ENCODE data around the gene ARHGDIA. TPM values are rescaled to one million over a fixed set of nuclear protein-coding genes. Genes with fewer than 3 reads are reported as not detected.

ARHGDIA gene
- total and polyA plus RNA-seq, 2 of the 8 experiments (the other 6 are each of a cell fraction or from before 2014, with no cell fraction given), result 62.4 to 217 TPM

DNA sequence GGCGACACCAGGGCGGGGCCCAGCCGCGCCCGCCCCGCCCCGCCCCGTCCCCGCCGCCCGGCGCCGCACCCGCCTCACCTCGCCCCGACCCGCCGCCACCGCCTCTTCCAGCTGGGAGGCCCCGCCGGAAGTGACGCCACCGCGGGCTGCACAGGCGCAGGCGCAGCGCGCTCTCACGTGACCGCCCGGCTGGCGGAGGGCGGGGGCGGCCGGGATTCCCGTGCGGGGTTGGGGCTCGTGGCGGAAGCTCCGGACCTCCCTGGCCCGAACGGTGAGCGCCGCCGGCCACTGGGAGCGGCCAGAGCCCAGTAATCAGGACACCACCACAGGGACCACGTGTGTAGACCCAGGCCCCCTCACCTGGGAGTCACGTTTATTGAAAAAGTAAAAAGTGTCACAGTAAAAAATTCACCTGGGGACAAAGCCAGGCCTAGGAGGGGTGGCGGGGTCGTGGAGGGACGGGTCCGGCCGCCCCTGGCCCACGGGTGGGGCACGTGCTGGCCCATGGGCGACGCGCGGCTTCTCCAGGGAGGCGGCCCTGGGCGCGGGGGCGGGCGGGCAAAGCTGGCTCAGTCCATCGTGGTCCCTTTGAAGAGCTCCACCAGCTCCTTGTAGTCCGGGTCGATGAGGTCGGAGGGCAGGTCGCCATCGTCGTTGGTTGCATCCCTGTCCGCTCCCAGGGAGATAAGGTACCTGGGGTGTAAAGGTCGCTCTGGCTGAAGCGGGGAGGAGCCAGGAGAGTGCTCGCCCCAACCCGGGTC is 37.8 kb downstream of the ARHGDIA start, which contains the start of gene MCRIP1 (continued):
- TF ChIP-seq, protein P1, sequence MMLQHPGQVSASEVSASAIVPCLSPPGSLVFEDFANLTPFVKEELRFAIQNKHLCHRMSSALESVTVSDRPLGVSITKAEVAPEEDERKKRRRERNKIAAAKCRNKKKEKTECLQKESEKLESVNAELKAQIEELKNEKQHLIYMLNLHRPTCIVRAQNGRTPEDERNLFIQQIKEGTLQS (IDR thresholded peaks at IDR 0.05; ENCODE audit: insufficient read depth, low read depth, low read length), result peak; percentile 85
- TF ChIP-seq SRF (IDR thresholded peaks at IDR 0.05; ENCODE audit: low read depth, low read length) (no peak), SIN3A (conservative IDR thresholded peaks at IDR 0.05 in 1 of 2, IDR thresholded peaks at IDR 0.05 in 1 of 2; ENCODE audit: low read depth in 1 of 2, low read length in 2 of 2) (0 out of 4 replicates have a peak, but pooled peaks of 1 of the 2 experiments have one; percentile 23), TEAD4 (IDR thresholded peaks at IDR 0.05; ENCODE audit: low read depth, low read length) (no peak), GABPA (IDR thresholded peaks at IDR 0.05; ENCODE audit: borderline replicate concordance, insufficient read depth, low read length) (peak; percentile 61; the same call in 1 of the 2 replicates), CEBPB (IDR thresholded peaks at IDR 0.05; ENCODE audit: low read depth, low read length) (no peak)
- TF ChIP-seq, protein P2, sequence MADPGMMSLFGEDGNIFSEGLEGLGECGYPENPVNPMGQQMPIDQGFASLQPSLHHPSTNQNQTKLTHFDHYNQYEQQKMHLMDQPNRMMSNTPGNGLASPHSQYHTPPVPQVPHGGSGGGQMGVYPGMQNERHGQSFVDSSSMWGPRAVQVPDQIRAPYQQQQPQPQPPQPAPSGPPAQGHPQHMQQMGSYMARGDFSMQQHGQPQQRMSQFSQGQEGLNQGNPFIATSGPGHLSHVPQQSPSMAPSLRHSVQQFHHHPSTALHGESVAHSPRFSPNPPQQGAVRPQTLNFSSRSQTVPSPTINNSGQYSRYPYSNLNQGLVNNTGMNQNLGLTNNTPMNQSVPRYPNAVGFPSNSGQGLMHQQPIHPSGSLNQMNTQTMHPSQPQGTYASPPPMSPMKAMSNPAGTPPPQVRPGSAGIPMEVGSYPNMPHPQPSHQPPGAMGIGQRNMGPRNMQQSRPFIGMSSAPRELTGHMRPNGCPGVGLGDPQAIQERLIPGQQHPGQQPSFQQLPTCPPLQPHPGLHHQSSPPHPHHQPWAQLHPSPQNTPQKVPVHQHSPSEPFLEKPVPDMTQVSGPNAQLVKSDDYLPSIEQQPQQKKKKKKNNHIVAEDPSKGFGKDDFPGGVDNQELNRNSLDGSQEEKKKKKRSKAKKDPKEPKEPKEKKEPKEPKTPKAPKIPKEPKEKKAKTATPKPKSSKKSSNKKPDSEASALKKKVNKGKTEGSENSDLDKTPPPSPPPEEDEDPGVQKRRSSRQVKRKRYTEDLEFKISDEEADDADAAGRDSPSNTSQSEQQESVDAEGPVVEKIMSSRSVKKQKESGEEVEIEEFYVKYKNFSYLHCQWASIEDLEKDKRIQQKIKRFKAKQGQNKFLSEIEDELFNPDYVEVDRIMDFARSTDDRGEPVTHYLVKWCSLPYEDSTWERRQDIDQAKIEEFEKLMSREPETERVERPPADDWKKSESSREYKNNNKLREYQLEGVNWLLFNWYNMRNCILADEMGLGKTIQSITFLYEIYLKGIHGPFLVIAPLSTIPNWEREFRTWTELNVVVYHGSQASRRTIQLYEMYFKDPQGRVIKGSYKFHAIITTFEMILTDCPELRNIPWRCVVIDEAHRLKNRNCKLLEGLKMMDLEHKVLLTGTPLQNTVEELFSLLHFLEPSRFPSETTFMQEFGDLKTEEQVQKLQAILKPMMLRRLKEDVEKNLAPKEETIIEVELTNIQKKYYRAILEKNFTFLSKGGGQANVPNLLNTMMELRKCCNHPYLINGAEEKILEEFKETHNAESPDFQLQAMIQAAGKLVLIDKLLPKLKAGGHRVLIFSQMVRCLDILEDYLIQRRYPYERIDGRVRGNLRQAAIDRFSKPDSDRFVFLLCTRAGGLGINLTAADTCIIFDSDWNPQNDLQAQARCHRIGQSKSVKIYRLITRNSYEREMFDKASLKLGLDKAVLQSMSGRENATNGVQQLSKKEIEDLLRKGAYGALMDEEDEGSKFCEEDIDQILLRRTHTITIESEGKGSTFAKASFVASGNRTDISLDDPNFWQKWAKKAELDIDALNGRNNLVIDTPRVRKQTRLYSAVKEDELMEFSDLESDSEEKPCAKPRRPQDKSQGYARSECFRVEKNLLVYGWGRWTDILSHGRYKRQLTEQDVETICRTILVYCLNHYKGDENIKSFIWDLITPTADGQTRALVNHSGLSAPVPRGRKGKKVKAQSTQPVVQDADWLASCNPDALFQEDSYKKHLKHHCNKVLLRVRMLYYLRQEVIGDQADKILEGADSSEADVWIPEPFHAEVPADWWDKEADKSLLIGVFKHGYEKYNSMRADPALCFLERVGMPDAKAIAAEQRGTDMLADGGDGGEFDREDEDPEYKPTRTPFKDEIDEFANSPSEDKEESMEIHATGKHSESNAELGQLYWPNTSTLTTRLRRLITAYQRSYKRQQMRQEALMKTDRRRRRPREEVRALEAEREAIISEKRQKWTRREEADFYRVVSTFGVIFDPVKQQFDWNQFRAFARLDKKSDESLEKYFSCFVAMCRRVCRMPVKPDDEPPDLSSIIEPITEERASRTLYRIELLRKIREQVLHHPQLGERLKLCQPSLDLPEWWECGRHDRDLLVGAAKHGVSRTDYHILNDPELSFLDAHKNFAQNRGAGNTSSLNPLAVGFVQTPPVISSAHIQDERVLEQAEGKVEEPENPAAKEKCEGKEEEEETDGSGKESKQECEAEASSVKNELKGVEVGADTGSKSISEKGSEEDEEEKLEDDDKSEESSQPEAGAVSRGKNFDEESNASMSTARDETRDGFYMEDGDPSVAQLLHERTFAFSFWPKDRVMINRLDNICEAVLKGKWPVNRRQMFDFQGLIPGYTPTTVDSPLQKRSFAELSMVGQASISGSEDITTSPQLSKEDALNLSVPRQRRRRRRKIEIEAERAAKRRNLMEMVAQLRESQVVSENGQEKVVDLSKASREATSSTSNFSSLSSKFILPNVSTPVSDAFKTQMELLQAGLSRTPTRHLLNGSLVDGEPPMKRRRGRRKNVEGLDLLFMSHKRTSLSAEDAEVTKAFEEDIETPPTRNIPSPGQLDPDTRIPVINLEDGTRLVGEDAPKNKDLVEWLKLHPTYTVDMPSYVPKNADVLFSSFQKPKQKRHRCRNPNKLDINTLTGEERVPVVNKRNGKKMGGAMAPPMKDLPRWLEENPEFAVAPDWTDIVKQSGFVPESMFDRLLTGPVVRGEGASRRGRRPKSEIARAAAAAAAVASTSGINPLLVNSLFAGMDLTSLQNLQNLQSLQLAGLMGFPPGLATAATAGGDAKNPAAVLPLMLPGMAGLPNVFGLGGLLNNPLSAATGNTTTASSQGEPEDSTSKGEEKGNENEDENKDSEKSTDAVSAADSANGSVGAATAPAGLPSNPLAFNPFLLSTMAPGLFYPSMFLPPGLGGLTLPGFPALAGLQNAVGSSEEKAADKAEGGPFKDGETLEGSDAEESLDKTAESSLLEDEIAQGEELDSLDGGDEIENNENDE (IDR thresholded peaks at IDR 0.05; ENCODE audit: insufficient replicate concordance, low read length), result no peak
- TF ChIP-seq, protein P3, sequence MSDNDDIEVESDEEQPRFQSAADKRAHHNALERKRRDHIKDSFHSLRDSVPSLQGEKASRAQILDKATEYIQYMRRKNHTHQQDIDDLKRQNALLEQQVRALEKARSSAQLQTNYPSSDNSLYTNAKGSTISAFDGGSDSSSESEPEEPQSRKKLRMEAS (IDR thresholded peaks at IDR 0.05), result peak; percentile 86
